ENCODE measurements around the gene PET117.

The PET117 gene

DNA sequence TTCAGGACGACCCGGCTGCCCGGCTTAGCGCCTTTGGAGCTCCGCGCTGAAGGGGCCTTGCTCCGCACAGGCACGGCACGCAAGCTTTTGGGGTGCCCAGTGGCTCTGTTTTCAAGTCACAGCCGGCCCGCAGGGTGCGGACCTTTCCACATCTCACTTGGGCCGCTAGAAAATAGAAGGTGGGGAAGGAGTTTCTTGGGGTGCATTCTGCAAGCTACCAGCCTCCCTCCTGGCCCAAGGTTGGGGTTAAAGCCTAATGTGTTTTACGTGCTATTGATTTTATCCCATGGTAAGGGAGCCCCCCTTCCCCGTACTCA, 561 bp downstream of the PET117 start:
- DNase-seq (ENCODE audit: low read depth) = no peak
- peak overlapping the region; percentile 85 for H3K4me3 ChIP-seq (ENCODE audit: low read depth, low read length)
- no peak for TF ChIP-seq CTCF (IDR thresholded peaks at IDR 0.05; ENCODE audit: insufficient read depth, low read depth, low read length, missing control alignments)

DNA sequence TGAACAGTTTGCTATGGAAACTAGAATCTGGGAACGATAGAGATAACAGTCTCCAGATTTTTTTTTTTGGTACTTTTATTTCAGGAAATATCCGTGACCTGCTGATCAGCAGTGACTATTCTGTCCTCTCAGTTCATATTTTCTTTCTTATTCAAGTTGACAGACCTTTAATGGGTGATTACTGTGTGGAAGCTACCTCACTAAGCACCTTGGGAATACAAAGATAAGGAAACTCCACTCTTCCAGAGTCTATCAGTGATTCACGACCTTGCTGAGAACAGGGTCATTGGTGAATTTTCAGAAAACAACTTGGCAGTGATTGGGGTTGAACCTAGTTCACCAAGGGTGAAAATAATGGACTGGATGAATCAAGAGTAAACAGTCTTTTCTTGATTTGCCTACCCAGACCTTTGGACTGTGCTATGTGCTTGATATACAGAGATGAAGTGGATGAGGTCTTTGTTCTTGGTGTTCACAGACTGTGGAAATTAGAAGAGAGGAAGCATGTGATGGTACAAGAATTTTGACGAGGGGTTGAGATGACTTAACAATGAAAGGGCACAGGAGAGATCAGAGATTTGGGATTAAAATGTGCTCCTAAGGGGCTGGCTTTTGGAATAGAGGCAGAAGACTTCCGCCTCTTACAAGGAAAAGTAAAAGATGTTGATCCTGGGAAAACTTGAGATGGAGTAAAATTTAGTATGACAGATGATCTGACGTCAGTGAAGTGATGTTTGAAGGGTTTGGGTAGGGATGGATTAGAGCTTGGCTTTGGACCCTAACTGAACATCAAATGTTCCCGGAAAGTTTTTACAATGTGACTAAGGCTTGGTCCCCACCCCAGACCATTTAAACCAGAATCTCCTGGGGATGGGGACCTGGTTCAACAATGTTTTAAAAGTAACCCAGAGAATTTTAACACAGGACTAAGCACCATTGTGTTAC, 1.2 kb downstream of the PET117 start:
- DNase-seq (ENCODE audit: low read depth) = no peak
- peak overlapping the region; percentile 85 for H3K4me3 ChIP-seq (ENCODE audit: low read depth, low read length)
- no peak for TF ChIP-seq CTCF (IDR thresholded peaks at IDR 0.05; ENCODE audit: insufficient read depth, low read depth, low read length, missing control alignments)

- no peak overlapping the region for H3K4me3 ChIP-seq (ENCODE audit: low read depth, low read length)
- DNase-seq (ENCODE audit: low read depth) = no peak
- no peak for TF ChIP-seq CTCF (IDR thresholded peaks at IDR 0.05; ENCODE audit: insufficient read depth, low read depth, low read length, missing control alignments)
Observed at GRCh38 chr20:18139832-18140231, 2.2 kb downstream of the PET117 start.

DNA sequence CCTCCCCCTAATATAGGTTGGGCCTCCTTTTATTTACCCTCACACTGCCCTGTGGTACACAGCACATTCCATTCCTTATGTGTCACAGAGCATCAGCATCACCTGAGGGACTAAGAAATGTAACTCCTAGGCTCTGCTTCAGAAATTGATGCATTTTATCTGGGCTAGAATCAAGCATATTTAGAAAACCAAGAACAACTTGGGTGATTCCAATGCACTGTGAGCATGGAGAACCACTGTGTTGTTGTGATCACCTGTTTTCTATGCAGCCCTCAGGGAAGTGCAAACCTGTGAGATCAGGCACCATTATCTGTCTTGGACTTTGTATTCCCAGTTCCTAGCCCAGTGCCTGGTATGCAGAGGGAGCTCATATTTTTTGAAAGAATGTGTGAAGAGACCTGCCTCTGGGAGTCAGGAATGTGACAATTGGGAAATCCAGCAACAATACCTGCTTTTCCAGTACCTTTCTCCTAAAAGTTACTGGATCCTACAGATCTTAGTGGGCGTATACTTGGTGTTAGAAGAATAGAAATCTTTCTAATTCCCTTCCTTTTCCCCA, 7.0 kb downstream of the PET117 start:
- no peak for TF ChIP-seq CTCF (IDR thresholded peaks at IDR 0.05; ENCODE audit: insufficient read depth, low read depth, low read length, missing control alignments)
- H3K4me3 ChIP-seq (ENCODE audit: low read depth, low read length) = no peak overlapping the region
- no peak for DNase-seq (ENCODE audit: low read depth)

GRCh38 chr20:18154342-18154741, 16.7 kb downstream of the PET117 start:
- H3K4me3 ChIP-seq (ENCODE audit: low read depth, low read length) = no peak overlapping the region
- no peak for TF ChIP-seq CTCF (IDR thresholded peaks at IDR 0.05; ENCODE audit: insufficient read depth, low read depth, low read length, missing control alignments)
- DNase-seq (ENCODE audit: low read depth) = no peak

GRCh38 chr20:18156045-18156444, 18.4 kb downstream of the PET117 start:
- no peak overlapping the region for H3K4me3 ChIP-seq (ENCODE audit: low read depth, low read length)
- no peak for TF ChIP-seq CTCF (IDR thresholded peaks at IDR 0.05; ENCODE audit: insufficient read depth, low read depth, low read length, missing control alignments)
- no peak for DNase-seq (ENCODE audit: low read depth)
